Transverse colon (tissue), 4 donors: ENCODE results near the gene ADCY1. TPM values are rescaled to one million over a fixed set of nuclear protein-coding genes. Genes with fewer than 3 reads are reported as not detected.

Experiments used
- DNase-seq: peaks from one replicate; pipeline ENCODE4 v3.0.0-alpha.2; 2019
- H3K27ac ChIP-seq, 4 donors: fragments of 200-600 bp; sonication (generic); 2 replicates each; pipeline ENCODE4 v1.5.1; 2016 to 2018; ENCODE audit warnings: inconsistent platforms in 4 of 4
- H3K27me3 ChIP-seq: fragments of 200-600 bp; sonication (generic); 2 replicates; pipeline ENCODE4 v1.5.1; 2017; ENCODE audit warnings: inconsistent platforms
- H3K36me3 ChIP-seq, 4 donors: fragments of 200-600 bp; sonication (generic); 2 replicates each; pipeline ENCODE4 v1.5.1; 2017 to 2019; ENCODE audit warnings: inconsistent platforms in 4 of 4
- H3K4me1 ChIP-seq, 4 donors: fragments of 200-600 bp; sonication (generic); 2 replicates each; pipeline ENCODE4 v1.5.1; 2017 to 2020; ENCODE audit warnings: inconsistent platforms in 4 of 4
- H3K4me3 ChIP-seq, 4 donors: fragments of 200-600 bp; sonication (generic); 1 replicate in 1 of 4; 2 replicates in 3 of 4; pipeline versions ENCODE4 v1.5.1 to v1.6.1; 2017 to 2019; ENCODE audit warnings: inconsistent platforms in 4 of 4
- H3K9me3 ChIP-seq, 2 donors: fragments of 200-600 bp; sonication (generic); 2 replicates each; pipeline ENCODE4 v1.5.1; 2017 to 2019; ENCODE audit warnings: inconsistent platforms in 2 of 2
- EP300 ChIP-seq: sonication (generic); formaldehyde crosslinking; IDR thresholded peaks from one replicate; pipeline ENCODE4 v1.6.1; 2017; ENCODE audit warnings: antibody characterized with exemption, low read depth
- POLR2A ChIP-seq: fragments of 450-650 bp; IDR thresholded peaks from one replicate; pipeline ENCODE4 v1.6.1; 2016; ENCODE audit warnings: antibody characterized with exemption, mild to moderate bottlenecking, moderate library complexity
- POLR2AphosphoS5 ChIP-seq, 3 donors: sonication (generic); formaldehyde crosslinking; IDR thresholded peaks; one replicate each; pipeline ENCODE4 v1.6.1; 2016; ENCODE audit warnings: antibody characterized with exemption in 3 of 3
- WGBS, 2 donors: methylation state at CpG; one replicate each; pipeline ENCODE4 v1.1.5; 2018; ENCODE audit warnings: low coverage in 1 of 2; 5-methylcytosine and 5-hydroxymethylcytosine counted together
- in situ Hi-C, 4 donors: fragments of 200-750 bp; cut with MboI; loops; one replicate each; pipeline versions ENCODE4 v1.15.0 to v1.15.1; 2017; ENCODE audit warnings: low sequenced_read_pairs in 3 of 4, low pct_ligation_motif_present in 1 of 4, low pct_unique_long_range_greater_than_20kb in 1 of 4
- intact Hi-C: fragments of 100-400 bp; cut with DNase I; formaldehyde crosslinking; loops from one replicate; pipeline ENCODE4 v1.15.1; 2023; ENCODE audit warnings: low total_unique reads
- total RNA-seq, 4 donors: library from RNA; depleted of rRNA; stranded (reverse); fragments of >200 nt; gene quantifications; one replicate each; pipeline ENCODE4 v1.1.0, GENCODE V29; 2016
- TF ChIP-seq, protein P1 (sequence below), 5 experiments: fragments of 200-600 bp in 3 of 5; fragments of 450-650 bp in 2 of 5; sonication (generic) in 3 of 5; IDR thresholded peaks; 1 replicate in 2 of 5; 2 replicates in 3 of 5; pipeline ENCODE4 v1.5.1; 2016 to 2017; ENCODE audit warnings: antibody characterized with exemption in 5 of 5, inconsistent platforms in 3 of 5, mild to moderate bottlenecking in 2 of 5, moderate library complexity in 1 of 5

Gene ADCY1
- total RNA-seq, 4 donors from 2014 or later = 0.16 to 0.41 TPM; not detected in 2

DNA sequence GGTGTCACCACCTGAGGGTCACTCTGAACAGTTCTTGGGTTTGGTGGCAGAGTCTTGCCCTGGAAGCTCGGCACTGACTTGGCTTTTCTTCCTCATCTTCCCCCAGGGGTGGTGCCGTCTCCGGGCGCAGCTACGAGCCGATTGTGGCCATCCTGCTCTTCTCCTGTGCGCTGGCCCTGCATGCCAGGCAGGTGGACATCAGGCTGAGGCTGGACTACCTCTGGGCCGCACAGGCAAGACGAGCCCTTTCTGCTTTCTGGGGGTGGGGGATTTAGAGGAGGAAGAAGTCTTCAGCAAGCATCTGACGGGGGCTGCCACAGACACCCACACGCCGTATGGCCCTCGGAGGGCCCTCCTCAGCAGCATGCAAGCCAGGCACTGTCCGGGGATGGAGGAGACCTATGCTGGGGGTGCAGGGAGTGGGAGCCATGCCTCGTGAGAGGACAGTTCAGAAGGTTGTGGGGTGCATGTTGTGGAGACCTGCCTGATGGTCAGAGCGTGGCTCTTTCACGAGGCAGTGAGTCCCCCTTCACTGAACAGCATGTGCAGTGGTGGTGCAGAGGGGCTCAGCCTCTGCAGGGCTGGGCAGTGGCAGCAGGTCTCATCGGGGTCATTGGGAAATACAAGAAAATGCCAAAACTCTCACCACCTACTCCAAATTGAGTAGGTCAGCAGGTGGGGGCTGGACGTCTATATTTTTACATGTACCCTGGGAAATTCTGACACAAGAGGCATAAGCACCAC is 112.4 kb downstream of the ADCY1 start:
- Histone ChIP-seq H3K9me3 (no peaks in the 10 kb centered on the region), H3K27me3 (no peaks in the 10 kb centered on the region), H3K36me3 (no peaks in the 10 kb centered on the region), H3K4me3 (no peak overlapping the region), H3K27ac (no peak overlapping the region), H3K4me1 (peaks cover 0 to 7% (median 3%) of the 10 kb centered on the region in 4 donors)
- DNase-seq = no peak
- in situ Hi-C loops = no loop called here
- TF ChIP-seq EP300 = no peak
- no peak for TF ChIP-seq POLR2A
- TF ChIP-seq POLR2AphosphoS5 (IDR thresholded peaks at IDR 0.05) = no peak
- TF ChIP-seq, protein P1, sequence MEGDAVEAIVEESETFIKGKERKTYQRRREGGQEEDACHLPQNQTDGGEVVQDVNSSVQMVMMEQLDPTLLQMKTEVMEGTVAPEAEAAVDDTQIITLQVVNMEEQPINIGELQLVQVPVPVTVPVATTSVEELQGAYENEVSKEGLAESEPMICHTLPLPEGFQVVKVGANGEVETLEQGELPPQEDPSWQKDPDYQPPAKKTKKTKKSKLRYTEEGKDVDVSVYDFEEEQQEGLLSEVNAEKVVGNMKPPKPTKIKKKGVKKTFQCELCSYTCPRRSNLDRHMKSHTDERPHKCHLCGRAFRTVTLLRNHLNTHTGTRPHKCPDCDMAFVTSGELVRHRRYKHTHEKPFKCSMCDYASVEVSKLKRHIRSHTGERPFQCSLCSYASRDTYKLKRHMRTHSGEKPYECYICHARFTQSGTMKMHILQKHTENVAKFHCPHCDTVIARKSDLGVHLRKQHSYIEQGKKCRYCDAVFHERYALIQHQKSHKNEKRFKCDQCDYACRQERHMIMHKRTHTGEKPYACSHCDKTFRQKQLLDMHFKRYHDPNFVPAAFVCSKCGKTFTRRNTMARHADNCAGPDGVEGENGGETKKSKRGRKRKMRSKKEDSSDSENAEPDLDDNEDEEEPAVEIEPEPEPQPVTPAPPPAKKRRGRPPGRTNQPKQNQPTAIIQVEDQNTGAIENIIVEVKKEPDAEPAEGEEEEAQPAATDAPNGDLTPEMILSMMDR (IDR thresholded peaks at IDR 0.05) = no peak
- 88% methylated on average over 19 of the region's 19 CpGs; no CpG with 5 or more reads in 1 of the 2 donors for WGBS, 2 donors
- intact Hi-C loops = no loop called here

DNA sequence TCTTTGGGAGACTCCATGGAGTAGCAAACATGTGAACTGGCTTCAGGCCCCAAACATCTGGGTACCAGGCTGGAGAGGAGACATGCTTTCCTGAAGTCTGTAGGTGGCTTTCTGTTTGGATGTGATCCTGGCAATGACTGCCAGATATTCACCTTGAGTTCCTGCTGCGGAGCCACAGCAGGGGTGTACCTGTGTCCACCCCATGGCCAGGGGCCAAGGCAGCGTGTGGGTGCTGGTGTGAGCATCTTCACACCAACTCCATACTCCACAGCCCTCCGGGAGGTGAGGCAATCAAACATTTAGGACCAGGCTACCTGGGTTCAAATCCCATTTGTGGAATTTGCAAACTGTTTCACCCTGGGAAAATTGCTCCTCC is 113.0 kb downstream of the ADCY1 start:
- in situ Hi-C loops (no loop called here), intact Hi-C loops (no loop called here)
- Histone ChIP-seq H3K4me1 (peaks cover 0 to 7% (median 3%) of the 10 kb centered on the region in 4 donors), H3K9me3 (no peaks in the 10 kb centered on the region), H3K27me3 (no peaks in the 10 kb centered on the region), H3K27ac (no peak overlapping the region), H3K4me3 (no peak overlapping the region), H3K36me3 (no peaks in the 10 kb centered on the region)
- no peak for DNase-seq
- WGBS, 2 donors = 76 to 91% methylated on average over 2 to 3 of the region's 3 CpGs
- TF ChIP-seq POLR2AphosphoS5 (IDR thresholded peaks at IDR 0.05) (no peak), POLR2A (no peak), EP300 (no peak)
- TF ChIP-seq, protein P1 (IDR thresholded peaks at IDR 0.05) = no peak

DNA sequence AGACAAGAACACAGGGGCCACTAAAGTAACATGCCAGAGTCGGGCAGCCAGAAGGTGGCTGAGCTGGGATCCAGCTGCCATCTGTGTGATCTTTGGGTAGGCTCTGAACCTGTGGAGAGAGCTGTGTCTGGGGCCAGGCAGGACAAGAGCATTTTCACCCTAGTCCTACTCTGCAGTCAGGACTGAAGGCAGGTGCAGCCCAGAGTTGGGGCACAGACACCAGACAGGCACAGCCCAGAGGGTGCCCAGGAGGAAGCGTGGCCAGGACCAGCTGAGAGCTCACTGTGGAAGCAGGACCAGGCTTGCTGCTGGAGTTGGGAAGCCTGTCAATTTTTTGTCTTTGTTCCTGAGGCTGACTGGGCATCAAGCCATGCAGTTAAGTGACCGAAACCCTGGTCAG is 113.6 kb downstream of the ADCY1 start:
- TF ChIP-seq, protein P1 (IDR thresholded peaks at IDR 0.05) = no peak
- no peak for TF ChIP-seq POLR2A
- no peak for TF ChIP-seq EP300
- no peak for TF ChIP-seq POLR2AphosphoS5 (IDR thresholded peaks at IDR 0.05)
- WGBS, 2 donors = 81% methylated on average over 3 of the region's 3 CpGs; no CpG with 5 or more reads in 1 of the 2 donors

DNA sequence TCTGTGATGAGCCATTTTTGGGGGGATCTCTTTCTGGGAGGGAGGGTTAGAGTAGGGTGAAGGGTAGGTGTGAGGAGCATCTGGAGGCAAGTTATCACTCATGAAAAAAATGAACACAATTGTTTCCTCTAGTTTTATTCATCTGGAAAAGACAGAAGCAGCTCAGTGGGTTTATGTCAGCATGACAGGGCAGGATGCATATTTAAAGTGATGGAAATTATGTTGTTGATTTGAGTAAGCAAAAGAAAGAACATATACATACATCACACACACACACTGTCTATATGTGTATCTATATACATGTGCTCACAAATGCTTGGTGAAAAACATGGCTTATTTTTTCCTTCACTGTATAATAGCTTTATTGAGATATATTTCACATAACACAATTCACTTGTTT is 114.2 kb downstream of the ADCY1 start:
- in situ Hi-C loops (no loop called here), intact Hi-C loops (no loop called here)
- TF ChIP-seq, protein P1 (IDR thresholded peaks at IDR 0.05) = no peak
- TF ChIP-seq EP300 = no peak
- TF ChIP-seq POLR2AphosphoS5 (IDR thresholded peaks at IDR 0.05) = no peak
- no peak for TF ChIP-seq POLR2A
- Histone ChIP-seq H3K36me3 (no peaks in the 10 kb centered on the region), H3K4me3 (no peak overlapping the region), H3K4me1 (peaks cover 0 to 7% (median 3%) of the 10 kb centered on the region in 4 donors), H3K27ac (no peak overlapping the region), H3K27me3 (no peaks in the 10 kb centered on the region), H3K9me3 (no peaks in the 10 kb centered on the region)
- DNase-seq = no peak

More for the DNA sequence above, 113.6 kb downstream of the ADCY1 start:
- intact Hi-C loops = no loop called here
- Histone ChIP-seq H3K36me3 (no peaks in the 10 kb centered on the region), H3K9me3 (no peaks in the 10 kb centered on the region), H3K4me3 (no peak overlapping the region), H3K4me1 (peaks cover 0 to 7% (median 3%) of the 10 kb centered on the region in 4 donors), H3K27ac (no peak overlapping the region), H3K27me3 (no peaks in the 10 kb centered on the region)
- no peak for DNase-seq
- in situ Hi-C loops = no loop called here
